ENCODE measurements around the gene SCGB1D4. TPM values are rescaled to one million over a fixed set of nuclear protein-coding genes. Genes with fewer than 3 reads are reported as not detected.

The SCGB1D4 gene
- total RNA-seq, 1 experiment from 2014 or later = not detected

- H3K4me3 Mint-ChIP-seq (ENCODE audit: low read depth, unreplicated experiment) = no peak overlapping the region
- TF ChIP-seq CTCF (IDR thresholded peaks at IDR 0.05; ENCODE audit: unreplicated experiment) = no peak
- H3K36me3 Mint-ChIP-seq (ENCODE audit: insufficient read depth, unreplicated experiment) = no peaks in the 10 kb centered on the region
- DNase-seq = no peak
- H3K9me3 Mint-ChIP-seq (ENCODE audit: low read depth, unreplicated experiment) = no peaks in the 10 kb centered on the region
- BruUV-seq (replicated peaks) = no TSS peak
- H3K27me3 Mint-ChIP-seq (ENCODE audit: unreplicated experiment) = peaks cover 82% of the 10 kb centered on the region
- H3K27ac Mint-ChIP-seq (ENCODE audit: unreplicated experiment) = no peak overlapping the region
- CTCF ChIA-PET = no interaction called here
- H3K4me1 Mint-ChIP-seq (ENCODE audit: low read depth, unreplicated experiment) = peaks cover 8% of the 10 kb centered on the region
- intact Hi-C loops (cut with micrococcal nuclease; ENCODE audit: unreplicated experiment) = no loop called here
Observed at GRCh38 chr11:62266558-62266957, 32.3 kb downstream of the SCGB1D4 start.

DNA sequence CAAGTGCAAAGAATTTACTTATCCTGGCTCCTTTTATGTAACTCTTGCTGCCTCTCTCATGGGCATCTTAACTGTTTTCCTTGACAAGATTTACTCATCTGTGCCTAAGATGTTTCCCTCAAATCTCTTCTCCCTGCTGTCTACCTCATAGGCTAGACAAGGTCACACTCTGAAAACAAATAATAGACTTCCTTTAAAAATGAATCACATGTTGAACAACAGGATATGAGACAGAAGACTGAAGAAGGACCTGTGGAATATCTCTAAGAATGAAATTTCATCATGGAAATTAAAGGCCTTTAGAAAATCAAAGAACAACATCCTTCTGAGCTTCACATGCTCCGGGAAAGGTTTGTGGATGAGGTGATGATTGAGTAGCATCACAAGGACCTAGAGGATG, 34.9 kb downstream of the SCGB1D4 start:
- Mint-ChIP-seq H3K27me3 (ENCODE audit: unreplicated experiment) (peaks cover 84% of the 10 kb centered on the region), H3K27ac (ENCODE audit: unreplicated experiment) (no peak overlapping the region), H3K36me3 (ENCODE audit: insufficient read depth, unreplicated experiment) (no peaks in the 10 kb centered on the region), H3K4me1 (ENCODE audit: low read depth, unreplicated experiment) (no peaks in the 10 kb centered on the region), H3K4me3 (ENCODE audit: low read depth, unreplicated experiment) (no peak overlapping the region), H3K9me3 (ENCODE audit: low read depth, unreplicated experiment) (no peaks in the 10 kb centered on the region)
- TF ChIP-seq CTCF (IDR thresholded peaks at IDR 0.05; ENCODE audit: unreplicated experiment) = no peak
- DNase-seq = no peak
- BruUV-seq (replicated peaks) = no TSS peak
- CTCF ChIA-PET = no interaction called here
- intact Hi-C loops (cut with micrococcal nuclease; ENCODE audit: unreplicated experiment) = no loop called here

DNA sequence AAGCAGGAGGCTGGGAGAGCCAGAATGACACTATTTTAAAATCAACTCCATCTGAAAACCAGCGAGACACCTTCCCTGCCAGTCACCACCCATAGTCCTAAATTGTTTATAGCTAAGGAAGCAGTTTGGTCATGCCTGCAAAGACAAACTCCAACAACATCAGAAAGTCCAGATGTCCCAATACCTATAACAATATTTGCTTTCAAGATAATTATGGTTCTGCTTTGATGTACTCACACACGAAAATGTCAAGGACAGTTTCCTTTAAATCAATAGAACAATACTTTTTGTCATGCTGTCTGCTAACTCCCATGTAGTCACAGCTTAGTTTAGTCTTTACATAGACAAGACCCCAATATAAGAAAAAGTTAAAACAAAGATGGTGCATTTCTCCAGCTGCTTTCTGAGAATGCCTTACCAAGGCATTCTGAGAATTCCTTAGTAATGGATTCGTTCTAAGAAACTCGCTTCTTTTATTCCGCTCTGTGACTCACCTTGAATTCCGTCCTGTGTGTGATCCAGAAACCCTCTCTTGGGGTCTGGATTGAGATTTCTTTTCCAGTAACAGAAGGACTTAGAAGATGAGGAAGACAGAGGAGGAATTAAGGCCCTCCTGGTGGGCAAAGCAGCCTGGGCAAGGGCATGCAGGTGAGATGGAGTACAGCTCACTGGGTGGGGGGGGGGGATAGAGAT, 38.5 kb downstream of the SCGB1D4 start:
- H3K27me3 Mint-ChIP-seq (ENCODE audit: unreplicated experiment) = peaks cover 86% of the 10 kb centered on the region

DNA sequence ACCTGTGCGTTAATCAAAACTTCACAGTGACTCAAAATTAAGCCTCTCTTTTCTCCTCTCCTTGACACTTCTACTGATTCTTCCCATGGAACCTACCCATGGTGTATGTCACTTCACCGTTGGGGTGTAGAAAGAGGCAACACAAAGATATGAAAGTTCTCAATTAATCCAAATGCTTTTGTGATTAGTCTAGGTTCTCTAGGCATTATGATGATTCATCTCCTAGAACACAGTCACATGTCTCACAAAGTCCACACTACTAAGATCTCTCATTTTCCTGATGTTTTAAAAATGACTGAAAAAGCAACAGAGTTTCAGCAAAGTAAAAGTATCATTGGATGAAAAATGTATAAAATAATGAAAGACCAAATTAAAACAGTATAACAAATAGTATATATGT, 42.6 kb downstream of the SCGB1D4 start:
- Mint-ChIP-seq H3K27me3 (ENCODE audit: unreplicated experiment) (peaks cover 64% of the 10 kb centered on the region), H3K4me1 (ENCODE audit: low read depth, unreplicated experiment) (no peaks in the 10 kb centered on the region), H3K9me3 (ENCODE audit: low read depth, unreplicated experiment) (peaks cover 2% of the 10 kb centered on the region), H3K4me3 (ENCODE audit: low read depth, unreplicated experiment) (no peak overlapping the region), H3K36me3 (ENCODE audit: insufficient read depth, unreplicated experiment) (no peaks in the 10 kb centered on the region), H3K27ac (ENCODE audit: unreplicated experiment) (no peak overlapping the region)
- CTCF ChIA-PET = interaction anchor here (0.7 kb wide), 1 partner anchor 119 kb away, joined by 5 read pairs; no protein-coding TSS in a partner anchor
- no peak for TF ChIP-seq CTCF (IDR thresholded peaks at IDR 0.05; ENCODE audit: unreplicated experiment)
- DNase-seq = no peak
- intact Hi-C loops (cut with micrococcal nuclease; ENCODE audit: unreplicated experiment) = no loop called here
- no TSS peak for BruUV-seq (replicated peaks)

More for the DNA sequence above, 38.5 kb downstream of the SCGB1D4 start:
- no peak for DNase-seq
- intact Hi-C loops (cut with micrococcal nuclease; ENCODE audit: unreplicated experiment) = no loop called here
- Mint-ChIP-seq H3K27ac (ENCODE audit: unreplicated experiment) (no peak overlapping the region), H3K4me3 (ENCODE audit: low read depth, unreplicated experiment) (no peak overlapping the region), H3K36me3 (ENCODE audit: insufficient read depth, unreplicated experiment) (no peaks in the 10 kb centered on the region), H3K9me3 (ENCODE audit: low read depth, unreplicated experiment) (no peaks in the 10 kb centered on the region), H3K4me1 (ENCODE audit: low read depth, unreplicated experiment) (no peaks in the 10 kb centered on the region)
- TF ChIP-seq CTCF (IDR thresholded peaks at IDR 0.05; ENCODE audit: unreplicated experiment) = no peak
- CTCF ChIA-PET = no interaction called here
- no TSS peak for BruUV-seq (replicated peaks)

Measured in Calu3 (cell line).